AG10803 (cell line): ENCODE data around the gene ZNF691.
A peak's percentile ranks its signal among the peaks of the same experiment; 100 is the strongest.
"Not testable (repeated sequence)": the region's sequence is repeated elsewhere in the genome, so short reads cannot be mapped to it uniquely, and the experiment has no call there.

Source experiments
- DNase-seq: peaks from one replicate; pipeline ENCODE4 v3.0.0; 2010; ENCODE audit warnings: low read depth
- H3K4me3 ChIP-seq: 2 replicates; pipeline ENCODE4 v1.5.1; 2011; ENCODE audit warnings: mild to moderate bottlenecking, low read length, control low read depth
- CTCF ChIP-seq: conservative IDR thresholded peaks from 2 replicates; pipeline ENCODE4 v1.5.1; 2011; ENCODE audit warnings: mild to moderate bottlenecking, low read length, control low read depth, inconsistent platforms

The ZNF691 gene

GRCh38 chr1:42807056-42807668 lies 39.3 kb upstream of the ZNF691 start:
- TF ChIP-seq CTCF = no peak
- H3K4me3 ChIP-seq = no peak overlapping the region
- no peak for DNase-seq

GRCh38 chr1:42814815-42815214 lies 31.6 kb upstream of the ZNF691 start:
- H3K4me3 ChIP-seq, DNase-seq: not testable (repeated sequence)

- TF ChIP-seq CTCF = no peak
- no peak for DNase-seq
Measured at GRCh38 chr1:42815941-42816584, 30.4 kb upstream of the ZNF691 start.

GRCh38 chr1:42816585-42817439 lies 29.6 kb upstream of the ZNF691 start, which contains the start of the genes ERMAP and SVBP:
Gene ERMAP (plus strand): TSS chr1:42817122. CDS start chr1:42830449, 13,327 bp downstream.
Gene SVBP (minus strand): TSS chr1:42817397. CDS start chr1:42816544, 853 bp downstream.
- peak within 1 kb of the TSS; percentile 87 for H3K4me3 ChIP-seq
- no peak for TF ChIP-seq CTCF
- peak; percentile 82 for DNase-seq

More at GRCh38 chr1:42815941-42816584, 30.4 kb upstream of the ZNF691 start:
- H3K4me3 ChIP-seq = peak overlapping the region; percentile 87

GRCh38 chr1:42817440-42817767 lies 29.0 kb upstream of the ZNF691 start:
- TF ChIP-seq CTCF = no peak
- no peak for DNase-seq
- H3K4me3 ChIP-seq = peak overlapping the region; percentile 67

GRCh38 chr1:42817976-42818375 lies 28.4 kb upstream of the ZNF691 start:
- TF ChIP-seq CTCF = no peak
- peak overlapping the region; percentile 67 for H3K4me3 ChIP-seq
- DNase-seq = no peak

- no peak for TF ChIP-seq CTCF
- no peak for DNase-seq
- no peak overlapping the region for H3K4me3 ChIP-seq
Measured at GRCh38 chr1:42820813-42821212, 25.6 kb upstream of the ZNF691 start.
